Neural cell (in vitro differentiated cells): ENCODE data around the gene COX6B2. TPM values are rescaled to one million over a fixed set of nuclear protein-coding genes. Genes with fewer than 3 reads are reported as not detected.

Source experiments
- H2AFZ ChIP-seq: fragments of 200-600, 300-800 bp; sonication (generic), shearing (Covaris generic); 2 replicates; pipeline ENCODE4 v1.6.0; 2014; ENCODE audit warnings: low read depth, mild to moderate bottlenecking, antibody characterized with exemption, low read length, moderate library complexity
- H3F3A ChIP-seq: fragments of 200-600 bp; shearing (Covaris generic); 2 replicates; pipeline ENCODE4 v1.6.1; 2016; ENCODE audit warnings: mild to moderate bottlenecking, moderate library complexity, mixed read lengths, antibody characterized with exemption, low read length; ENCODE audit not compliant: insufficient read depth, poor library complexity, severe bottlenecking
- H3K27ac ChIP-seq: fragments of 200-600, 300-800 bp; sonication (generic), shearing (Covaris generic); 2 replicates; pipeline ENCODE4 v1.5.1; 2014; ENCODE audit warnings: mild to moderate bottlenecking, low read length, moderate library complexity
- H3K27me3 ChIP-seq: fragments of 300-800, 200-600 bp; sonication (generic), shearing (Covaris generic); 2 replicates; pipeline ENCODE4 v1.6.0; 2014; ENCODE audit warnings: mild to moderate bottlenecking, low read depth, low read length, moderate library complexity; ENCODE audit not compliant: insufficient read depth
- H3K36me3 ChIP-seq: fragments of 300-800, 200-600 bp; sonication (generic), shearing (Covaris generic); 2 replicates; pipeline ENCODE4 v1.5.1; 2014; ENCODE audit warnings: mild to moderate bottlenecking, antibody characterized with exemption, low read length, moderate library complexity; ENCODE audit not compliant: insufficient read depth
- H3K4me2 ChIP-seq: fragments of 300-800, 200-600 bp; sonication (generic), shearing (Covaris generic); 2 replicates; pipeline ENCODE4 v1.6.0; 2014; ENCODE audit warnings: mild to moderate bottlenecking, low read length
- H3K4me3 ChIP-seq: fragments of 300-800, 200-600 bp; sonication (generic), shearing (Covaris generic); 2 replicates; pipeline ENCODE4 v1.5.1; 2014; ENCODE audit warnings: mild to moderate bottlenecking, low read length, moderate library complexity
- H3K79me2 ChIP-seq: fragments of 200-600 bp; shearing (Covaris generic); replicated peaks from 2 replicates; pipeline ENCODE4 v1.6.0; 2014; ENCODE audit warnings: mild to moderate bottlenecking, low read length, moderate library complexity; ENCODE audit not compliant: insufficient read depth
- H3K9ac ChIP-seq: fragments of 300-800, 200-600 bp; sonication (generic), shearing (Covaris generic); 2 replicates; pipeline ENCODE4 v1.6.1; 2016; ENCODE audit warnings: mild to moderate bottlenecking, low read length, mixed read lengths
- H3K9me2 ChIP-seq: fragments of 200-600 bp; shearing (Covaris generic); 2 replicates; pipeline ENCODE4 v1.6.1; 2016; ENCODE audit warnings: mild to moderate bottlenecking, low read length, mixed read lengths; ENCODE audit not compliant: insufficient read depth
- H3K9me3 ChIP-seq: fragments of 200-600, 300-800 bp; sonication (generic), shearing (Covaris generic); 2 replicates; pipeline ENCODE4 v1.6.1; 2016; ENCODE audit warnings: mild to moderate bottlenecking, mixed run types, low read length, moderate library complexity, mixed read lengths
- H4K20me1 ChIP-seq: fragments of 200-600 bp; shearing (Covaris generic); 2 replicates; pipeline ENCODE4 v1.6.1; 2016; ENCODE audit warnings: mild to moderate bottlenecking, mixed run types; ENCODE audit not compliant: insufficient read depth
- EP300 ChIP-seq: fragments of 450-650 bp; conservative IDR thresholded peaks from 2 replicates; pipeline ENCODE4 v1.6.1; 2014; ENCODE audit warnings: antibody characterized with exemption, mild to moderate bottlenecking, moderate library complexity; ENCODE audit not compliant: poor library complexity, severe bottlenecking
- EZH2 ChIP-seq: fragments of 200-600, 300-800 bp; shearing (Covaris generic), sonication (generic); IDR thresholded peaks from 2 replicates; pipeline ENCODE4 v1.6.1; 2014; ENCODE audit warnings: antibody characterized with exemption, low read length, borderline replicate concordance, mild to moderate bottlenecking; ENCODE audit not compliant: insufficient read depth, poor library complexity, severe bottlenecking
- MXI1 ChIP-seq: fragments of 450-650 bp; conservative IDR thresholded peaks from 2 replicates; pipeline ENCODE4 v1.6.1; 2014; ENCODE audit warnings: antibody characterized with exemption, mild to moderate bottlenecking; ENCODE audit not compliant: poor library complexity, severe bottlenecking
- POLR2AphosphoS5 ChIP-seq: IDR thresholded peaks from 2 replicates; pipeline ENCODE4 v1.6.1; 2012
- RAD21 ChIP-seq: fragments of 450-650 bp; conservative IDR thresholded peaks from 2 replicates; pipeline ENCODE4 v1.6.1; 2014; ENCODE audit warnings: antibody characterized with exemption, mild to moderate bottlenecking, moderate library complexity
- SMC3 ChIP-seq: fragments of 450-650 bp; conservative IDR thresholded peaks from 2 replicates; pipeline ENCODE4 v1.6.1; 2014; ENCODE audit warnings: antibody characterized with exemption, mild to moderate bottlenecking, moderate library complexity; ENCODE audit not compliant: poor library complexity
- TAF1 ChIP-seq: IDR thresholded peaks from 2 replicates; pipeline ENCODE4 v1.6.1; 2012; ENCODE audit warnings: low read depth
- polyA plus RNA-seq: library from polyadenylated mRNA; depleted of rRNA; stranded (reverse); fragments of >200 nt; gene quantifications from 2 replicates; pipeline ENCODE4 v1.2.3, GENCODE V29; 2014
- TF ChIP-seq, protein P1 (sequence below): IDR thresholded peaks from 2 replicates; pipeline ENCODE4 v1.6.1; 2012; ENCODE audit warnings: borderline replicate concordance
- TF ChIP-seq, protein P2 (sequence below): fragments of 450-650 bp; IDR thresholded peaks from 2 replicates; pipeline ENCODE4 v1.5.1; 2014; ENCODE audit warnings: antibody characterized with exemption, mild to moderate bottlenecking, moderate library complexity; ENCODE audit not compliant: poor library complexity, severe bottlenecking

The COX6B2 gene
- polyA plus RNA-seq, 1 donor from 2014 or later: 0.17 TPM

DNA sequence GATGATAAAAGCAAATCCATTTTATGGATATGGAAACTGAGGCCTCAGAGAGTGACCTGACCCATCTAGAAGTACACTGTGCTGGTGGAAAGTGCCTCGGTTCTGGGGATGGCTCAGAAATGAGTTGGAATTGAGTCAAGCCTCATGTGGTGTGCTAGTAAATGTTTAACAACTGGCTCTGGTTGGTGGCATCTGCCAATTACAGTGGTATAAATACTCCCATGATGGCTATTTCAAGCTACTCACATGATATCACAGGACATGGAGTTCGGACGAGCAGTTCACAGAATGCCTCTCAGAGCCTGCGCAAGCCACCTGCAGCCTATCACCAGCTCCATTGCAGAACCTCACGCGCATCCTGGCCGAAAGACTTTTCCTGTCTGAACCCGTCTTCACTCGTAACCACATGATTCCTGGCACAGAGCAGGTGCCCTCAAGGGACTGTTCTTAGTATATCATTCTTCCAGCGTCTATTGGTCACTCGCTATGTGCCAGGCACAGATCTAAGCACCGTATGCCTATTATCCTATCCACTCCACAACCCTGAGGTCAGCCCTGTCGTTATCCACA is 38.5 kb downstream of the COX6B2 start:
- Histone ChIP-seq H4K20me1 (no peaks in the 10 kb centered on the region), H3K36me3 (no peaks in the 10 kb centered on the region), H2AFZ (no peak overlapping the region), H3K4me3 (no peak overlapping the region), H3F3A (no peaks in the 10 kb centered on the region), H3K9me2 (no peaks in the 10 kb centered on the region), H3K27ac (no peak overlapping the region), H3K4me2 (no peak overlapping the region), H3K9ac (no peak overlapping the region), H3K27me3 (no peaks in the 10 kb centered on the region), H3K9me3 (no peaks in the 10 kb centered on the region), H3K79me2 (no peaks in the 10 kb centered on the region)
- TF ChIP-seq TAF1 (no peak), POLR2AphosphoS5 (no peak), RAD21 (no peak), SMC3 (no peak), EP300 (no peak), MXI1 (no peak), EZH2 (no peak)
- TF ChIP-seq, protein P1, sequence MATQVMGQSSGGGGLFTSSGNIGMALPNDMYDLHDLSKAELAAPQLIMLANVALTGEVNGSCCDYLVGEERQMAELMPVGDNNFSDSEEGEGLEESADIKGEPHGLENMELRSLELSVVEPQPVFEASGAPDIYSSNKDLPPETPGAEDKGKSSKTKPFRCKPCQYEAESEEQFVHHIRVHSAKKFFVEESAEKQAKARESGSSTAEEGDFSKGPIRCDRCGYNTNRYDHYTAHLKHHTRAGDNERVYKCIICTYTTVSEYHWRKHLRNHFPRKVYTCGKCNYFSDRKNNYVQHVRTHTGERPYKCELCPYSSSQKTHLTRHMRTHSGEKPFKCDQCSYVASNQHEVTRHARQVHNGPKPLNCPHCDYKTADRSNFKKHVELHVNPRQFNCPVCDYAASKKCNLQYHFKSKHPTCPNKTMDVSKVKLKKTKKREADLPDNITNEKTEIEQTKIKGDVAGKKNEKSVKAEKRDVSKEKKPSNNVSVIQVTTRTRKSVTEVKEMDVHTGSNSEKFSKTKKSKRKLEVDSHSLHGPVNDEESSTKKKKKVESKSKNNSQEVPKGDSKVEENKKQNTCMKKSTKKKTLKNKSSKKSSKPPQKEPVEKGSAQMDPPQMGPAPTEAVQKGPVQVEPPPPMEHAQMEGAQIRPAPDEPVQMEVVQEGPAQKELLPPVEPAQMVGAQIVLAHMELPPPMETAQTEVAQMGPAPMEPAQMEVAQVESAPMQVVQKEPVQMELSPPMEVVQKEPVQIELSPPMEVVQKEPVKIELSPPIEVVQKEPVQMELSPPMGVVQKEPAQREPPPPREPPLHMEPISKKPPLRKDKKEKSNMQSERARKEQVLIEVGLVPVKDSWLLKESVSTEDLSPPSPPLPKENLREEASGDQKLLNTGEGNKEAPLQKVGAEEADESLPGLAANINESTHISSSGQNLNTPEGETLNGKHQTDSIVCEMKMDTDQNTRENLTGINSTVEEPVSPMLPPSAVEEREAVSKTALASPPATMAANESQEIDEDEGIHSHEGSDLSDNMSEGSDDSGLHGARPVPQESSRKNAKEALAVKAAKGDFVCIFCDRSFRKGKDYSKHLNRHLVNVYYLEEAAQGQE: no peak
- TF ChIP-seq, protein P2, sequence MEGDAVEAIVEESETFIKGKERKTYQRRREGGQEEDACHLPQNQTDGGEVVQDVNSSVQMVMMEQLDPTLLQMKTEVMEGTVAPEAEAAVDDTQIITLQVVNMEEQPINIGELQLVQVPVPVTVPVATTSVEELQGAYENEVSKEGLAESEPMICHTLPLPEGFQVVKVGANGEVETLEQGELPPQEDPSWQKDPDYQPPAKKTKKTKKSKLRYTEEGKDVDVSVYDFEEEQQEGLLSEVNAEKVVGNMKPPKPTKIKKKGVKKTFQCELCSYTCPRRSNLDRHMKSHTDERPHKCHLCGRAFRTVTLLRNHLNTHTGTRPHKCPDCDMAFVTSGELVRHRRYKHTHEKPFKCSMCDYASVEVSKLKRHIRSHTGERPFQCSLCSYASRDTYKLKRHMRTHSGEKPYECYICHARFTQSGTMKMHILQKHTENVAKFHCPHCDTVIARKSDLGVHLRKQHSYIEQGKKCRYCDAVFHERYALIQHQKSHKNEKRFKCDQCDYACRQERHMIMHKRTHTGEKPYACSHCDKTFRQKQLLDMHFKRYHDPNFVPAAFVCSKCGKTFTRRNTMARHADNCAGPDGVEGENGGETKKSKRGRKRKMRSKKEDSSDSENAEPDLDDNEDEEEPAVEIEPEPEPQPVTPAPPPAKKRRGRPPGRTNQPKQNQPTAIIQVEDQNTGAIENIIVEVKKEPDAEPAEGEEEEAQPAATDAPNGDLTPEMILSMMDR: no peak

DNA sequence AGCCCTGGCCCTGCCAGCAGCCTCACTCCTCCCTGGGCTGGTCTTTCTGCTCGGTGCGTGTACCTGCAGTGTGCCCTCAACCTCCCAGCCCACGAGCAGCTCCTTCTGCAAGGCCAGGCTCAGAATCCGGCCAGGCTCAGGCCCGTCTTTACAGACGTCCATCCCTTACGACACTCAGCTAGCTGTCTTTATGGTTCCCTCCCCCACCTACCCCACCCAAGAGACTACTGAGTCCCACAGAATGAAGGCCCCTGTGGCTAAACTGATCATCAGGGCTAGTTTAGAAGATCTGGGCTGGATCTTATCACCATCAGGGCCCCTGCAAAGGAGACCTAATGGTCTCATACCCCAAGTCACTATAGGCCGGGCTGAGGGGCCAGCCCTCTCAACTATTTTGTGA is 40.1 kb downstream of the COX6B2 start:
- Histone ChIP-seq H3K9ac (no peak overlapping the region), H3K27ac (no peak overlapping the region), H4K20me1 (no peaks in the 10 kb centered on the region)

More for the DNA sequence above, 40.1 kb downstream of the COX6B2 start:
- Histone ChIP-seq H3K4me3 (no peak overlapping the region), H2AFZ (no peak overlapping the region), H3K9me2 (no peaks in the 10 kb centered on the region), H3K27me3 (no peaks in the 10 kb centered on the region), H3F3A (no peaks in the 10 kb centered on the region), H3K36me3 (no peaks in the 10 kb centered on the region), H3K9me3 (no peaks in the 10 kb centered on the region), H3K4me2 (no peak overlapping the region), H3K79me2 (no peaks in the 10 kb centered on the region)
- no peak for TF ChIP-seq EZH2
- TF ChIP-seq POLR2AphosphoS5: no peak
- TF ChIP-seq, protein P1: no peak
- no peak for TF ChIP-seq TAF1
- TF ChIP-seq MXI1: no peak
- TF ChIP-seq, protein P2: no peak
- no peak for TF ChIP-seq EP300
- no peak for TF ChIP-seq SMC3
- no peak for TF ChIP-seq RAD21
